ENCODE data around the gene MYH7. TPM values are rescaled to one million over a fixed set of nuclear protein-coding genes. Genes with fewer than 3 reads are reported as not detected.
"Not testable (repeated sequence)": the region's sequence is repeated elsewhere in the genome, so short reads cannot be mapped to it uniquely, and the experiment has no call there.

Gene MYH7
- total RNA-seq, 2 donors from 2014 or later, result 0.05 to 0.56 TPM

GRCh38 chr14:23464700-23465099, 29.2 kb upstream of the MYH7 start:
- Mint-ChIP-seq H3K9me3 (no peaks in the 10 kb centered on the region), H3K27ac (no peak overlapping the region)

GRCh38 chr14:23460960-23461359, 25.5 kb upstream of the MYH7 start:
- H3K27ac Mint-ChIP-seq, result no peak overlapping the region
- ATAC-seq (replicated peaks in 1 of 2), result no peak
- H3K9me3 Mint-ChIP-seq, result no peaks in the 10 kb centered on the region
- peaks cover 22% of the 10 kb centered on the region for H3K27me3 Mint-ChIP-seq (ENCODE audit: low read depth)
- no peak overlapping the region for H3K4me3 Mint-ChIP-seq
- DNase-seq, result no peak
- H3K36me3 Mint-ChIP-seq (ENCODE audit: insufficient read depth in 2 of 2), result no peaks in the 10 kb centered on the region
- no peaks in the 10 kb centered on the region for H3K4me1 Mint-ChIP-seq (ENCODE audit: low read depth)

More at GRCh38 chr14:23464700-23465099, 29.2 kb upstream of the MYH7 start:
- ATAC-seq (replicated peaks in 1 of 2) (no peak), DNase-seq (no peak)
- Mint-ChIP-seq H3K36me3 (ENCODE audit: insufficient read depth in 2 of 2) (no peaks in the 10 kb centered on the region), H3K27me3 (ENCODE audit: low read depth) (peaks cover 14% of the 10 kb centered on the region), H3K4me1 (ENCODE audit: low read depth) (no peaks in the 10 kb centered on the region), H3K4me3 (no peak overlapping the region)

- Mint-ChIP-seq H3K4me3 (no peak overlapping the region), H3K9me3 (no peaks in the 10 kb centered on the region), H3K27ac (no peak overlapping the region), H3K4me1 (ENCODE audit: low read depth) (no peaks in the 10 kb centered on the region), H3K36me3 (ENCODE audit: insufficient read depth in 2 of 2) (no peaks in the 10 kb centered on the region), H3K27me3 (ENCODE audit: low read depth) (peaks cover 37% of the 10 kb centered on the region)
- no peak for ATAC-seq (replicated peaks in 1 of 2)
- DNase-seq, result no peak
Measured at GRCh38 chr14:23457587-23458445, 22.4 kb upstream of the MYH7 start.

GRCh38 chr14:23456883-23457586, 21.6 kb upstream of the MYH7 start:
- not testable (repeated sequence) for ATAC-seq (replicated peaks in 1 of 2); H3K36me3 Mint-ChIP-seq (ENCODE audit: insufficient read depth in 2 of 2); H3K27ac Mint-ChIP-seq; H3K4me1 Mint-ChIP-seq (ENCODE audit: low read depth); H3K9me3 Mint-ChIP-seq; DNase-seq; H3K4me3 Mint-ChIP-seq
- H3K27me3 Mint-ChIP-seq (ENCODE audit: low read depth), result peaks cover 37% of the 10 kb centered on the region

GRCh38 chr14:23454445-23454856, 19.0 kb upstream of the MYH7 start:
- ATAC-seq (replicated peaks in 1 of 2) (no peak), DNase-seq (no peak)
- Mint-ChIP-seq H3K27me3 (ENCODE audit: low read depth) (peaks cover 22% of the 10 kb centered on the region), H3K4me1 (ENCODE audit: low read depth) (no peaks in the 10 kb centered on the region), H3K36me3 (ENCODE audit: insufficient read depth in 2 of 2) (no peaks in the 10 kb centered on the region), H3K9me3 (no peaks in the 10 kb centered on the region), H3K27ac (no peak overlapping the region), H3K4me3 (no peak overlapping the region)

GRCh38 chr14:23452237-23452636, 16.8 kb upstream of the MYH7 start:
- Mint-ChIP-seq H3K9me3 (no peaks in the 10 kb centered on the region), H3K36me3 (ENCODE audit: insufficient read depth in 2 of 2) (no peaks in the 10 kb centered on the region), H3K4me1 (ENCODE audit: low read depth) (peaks cover 10% of the 10 kb centered on the region), H3K27ac (no peak overlapping the region), H3K27me3 (ENCODE audit: low read depth) (peaks cover 23% of the 10 kb centered on the region), H3K4me3 (no peak overlapping the region)
- DNase-seq, result no peak
- ATAC-seq (replicated peaks in 1 of 2), result no peak

- H3K27ac Mint-ChIP-seq, result no peak overlapping the region
- no peak for ATAC-seq (replicated peaks in 1 of 2)
- no peaks in the 10 kb centered on the region for H3K9me3 Mint-ChIP-seq
- peaks cover 15% of the 10 kb centered on the region for H3K27me3 Mint-ChIP-seq (ENCODE audit: low read depth)
- H3K4me3 Mint-ChIP-seq, result no peak overlapping the region
- H3K4me1 Mint-ChIP-seq (ENCODE audit: low read depth), result peaks cover 10% of the 10 kb centered on the region
- H3K36me3 Mint-ChIP-seq (ENCODE audit: insufficient read depth in 2 of 2), result no peaks in the 10 kb centered on the region
- no peak for DNase-seq
Measured at GRCh38 chr14:23450379-23450778, 14.9 kb upstream of the MYH7 start.

- Mint-ChIP-seq H3K27me3 (ENCODE audit: low read depth) (peaks cover 13% of the 10 kb centered on the region), H3K27ac (peak overlapping the region; percentile 78), H3K36me3 (ENCODE audit: insufficient read depth in 2 of 2) (no peaks in the 10 kb centered on the region), H3K9me3 (no peaks in the 10 kb centered on the region), H3K4me1 (ENCODE audit: low read depth) (peaks cover 10% of the 10 kb centered on the region), H3K4me3 (no peak overlapping the region)
- no peak for DNase-seq
- ATAC-seq (replicated peaks in 1 of 2), result no peak
Measured at GRCh38 chr14:23449314-23449713, 13.9 kb upstream of the MYH7 start.

- Mint-ChIP-seq H3K4me3 (peak overlapping the region in 1 of 2 donors; percentile 61), H3K27ac (peak overlapping the region; percentile 96)
- ATAC-seq (replicated peaks in 1 of 2), result peak; percentile 84 to 97
Measured at GRCh38 chr14:23447361-23448350, 12.2 kb upstream of the MYH7 start.

GRCh38 chr14:23446291-23446851, 10.9 kb upstream of the MYH7 start:
- H3K27ac Mint-ChIP-seq, result no peak overlapping the region
- no peak overlapping the region for H3K4me3 Mint-ChIP-seq
- ATAC-seq (replicated peaks in 1 of 2), result no peak
- no peaks in the 10 kb centered on the region for H3K9me3 Mint-ChIP-seq
- no peaks in the 10 kb centered on the region for H3K36me3 Mint-ChIP-seq (ENCODE audit: insufficient read depth in 2 of 2)
- no peak for DNase-seq
- H3K27me3 Mint-ChIP-seq (ENCODE audit: low read depth), result peaks cover 23% of the 10 kb centered on the region
- H3K4me1 Mint-ChIP-seq (ENCODE audit: low read depth), result peaks cover 10% of the 10 kb centered on the region

More at GRCh38 chr14:23447361-23448350, 12.2 kb upstream of the MYH7 start:
- DNase-seq, result no peak
- Mint-ChIP-seq H3K9me3 (no peaks in the 10 kb centered on the region), H3K27me3 (ENCODE audit: low read depth) (peaks cover 16% of the 10 kb centered on the region), H3K36me3 (ENCODE audit: insufficient read depth in 2 of 2) (no peaks in the 10 kb centered on the region), H3K4me1 (ENCODE audit: low read depth) (peaks cover 10% of the 10 kb centered on the region)

- H3K27me3 Mint-ChIP-seq (ENCODE audit: low read depth), result peaks cover 23% of the 10 kb centered on the region
- H3K36me3 Mint-ChIP-seq (ENCODE audit: insufficient read depth in 2 of 2), result no peaks in the 10 kb centered on the region
- ATAC-seq (replicated peaks in 1 of 2) (no peak), DNase-seq (no peak)
- H3K9me3 Mint-ChIP-seq, result no peaks in the 10 kb centered on the region
- no peak overlapping the region for H3K4me3 Mint-ChIP-seq
- H3K27ac Mint-ChIP-seq, result no peak overlapping the region
- peaks cover 10% of the 10 kb centered on the region for H3K4me1 Mint-ChIP-seq (ENCODE audit: low read depth)
Measured at GRCh38 chr14:23445773-23446172, 10.3 kb upstream of the MYH7 start.

- Mint-ChIP-seq H3K4me1 (ENCODE audit: low read depth) (peaks cover 10% of the 10 kb centered on the region), H3K9me3 (no peaks in the 10 kb centered on the region), H3K36me3 (ENCODE audit: insufficient read depth in 2 of 2) (no peaks in the 10 kb centered on the region), H3K27me3 (ENCODE audit: low read depth) (peaks cover 20% of the 10 kb centered on the region), H3K27ac (no peak overlapping the region), H3K4me3 (no peak overlapping the region)
- ATAC-seq (replicated peaks in 1 of 2), result no peak
- no peak for DNase-seq
Measured at GRCh38 chr14:23444314-23444713, 8.9 kb upstream of the MYH7 start.

All from activated T-cell treated with anti-CD3 and anti-CD28 coated beads, Interleukin-2, amount 50 U/mL, for 72 hours (primary cell).